GM19395 (cell line): Measurements from ENCODE around the gene SPTLC1.
A peak's percentile ranks its signal among the peaks of the same experiment; 100 is the strongest.
"Not testable (repeated sequence)": the region's sequence is repeated elsewhere in the genome, so short reads cannot be mapped to it uniquely, and the experiment has no call there.

Experiments
- ATAC-seq: cut with Tn5 transposase; IDR thresholded peaks from one replicate; pipeline ENCODE4 v1.9.1; 2021; ENCODE audit warnings: mild to moderate bottlenecking, moderate library complexity; ENCODE audit not compliant: unreplicated experiment

The SPTLC1 gene, protein sequence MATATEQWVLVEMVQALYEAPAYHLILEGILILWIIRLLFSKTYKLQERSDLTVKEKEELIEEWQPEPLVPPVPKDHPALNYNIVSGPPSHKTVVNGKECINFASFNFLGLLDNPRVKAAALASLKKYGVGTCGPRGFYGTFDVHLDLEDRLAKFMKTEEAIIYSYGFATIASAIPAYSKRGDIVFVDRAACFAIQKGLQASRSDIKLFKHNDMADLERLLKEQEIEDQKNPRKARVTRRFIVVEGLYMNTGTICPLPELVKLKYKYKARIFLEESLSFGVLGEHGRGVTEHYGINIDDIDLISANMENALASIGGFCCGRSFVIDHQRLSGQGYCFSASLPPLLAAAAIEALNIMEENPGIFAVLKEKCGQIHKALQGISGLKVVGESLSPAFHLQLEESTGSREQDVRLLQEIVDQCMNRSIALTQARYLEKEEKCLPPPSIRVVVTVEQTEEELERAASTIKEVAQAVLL

DNA sequence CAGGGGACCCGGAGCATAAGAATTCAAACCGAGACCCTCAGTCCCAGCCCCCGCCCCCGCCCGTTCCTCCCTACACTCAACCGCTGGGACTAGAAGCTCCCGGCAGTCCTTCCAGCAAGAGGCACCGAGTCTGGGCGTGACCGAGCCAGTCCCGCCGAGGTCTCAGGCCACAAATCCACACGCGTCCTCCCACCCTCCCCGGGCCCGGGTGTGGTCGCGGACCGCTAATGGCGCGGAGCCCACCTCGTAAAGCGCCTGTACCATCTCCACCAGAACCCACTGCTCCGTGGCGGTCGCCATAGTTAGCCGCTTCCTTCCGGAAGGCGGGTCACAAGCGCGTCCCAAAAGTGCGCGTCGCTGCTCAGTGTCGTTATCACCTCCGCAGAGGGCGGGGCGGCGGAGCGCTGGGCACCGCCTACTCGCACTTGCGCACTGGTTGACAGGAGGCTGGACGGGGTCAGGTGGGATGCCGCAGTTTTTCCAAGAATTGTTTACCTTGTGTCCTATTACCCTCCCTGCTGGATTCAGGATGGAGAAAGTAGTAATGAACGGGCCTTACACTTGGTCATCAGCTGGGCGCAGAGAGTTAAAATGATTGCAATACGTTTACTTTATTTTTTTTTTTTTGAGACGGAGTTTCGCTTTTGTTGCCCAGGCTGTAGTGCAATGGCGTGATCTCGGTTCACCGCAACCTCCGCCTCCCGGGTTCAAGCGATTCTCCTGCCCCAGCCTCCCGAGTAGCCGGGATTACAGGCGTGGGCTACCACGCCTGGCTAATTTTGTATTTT is at the start of gene SPTLC1:
SPTLC1 (minus strand) TSS at position 343 of the 788 bp plus-strand sequence; CDS start at position 300, 43 bp downstream.
- peak; percentile 98 for ATAC-seq

DNA sequence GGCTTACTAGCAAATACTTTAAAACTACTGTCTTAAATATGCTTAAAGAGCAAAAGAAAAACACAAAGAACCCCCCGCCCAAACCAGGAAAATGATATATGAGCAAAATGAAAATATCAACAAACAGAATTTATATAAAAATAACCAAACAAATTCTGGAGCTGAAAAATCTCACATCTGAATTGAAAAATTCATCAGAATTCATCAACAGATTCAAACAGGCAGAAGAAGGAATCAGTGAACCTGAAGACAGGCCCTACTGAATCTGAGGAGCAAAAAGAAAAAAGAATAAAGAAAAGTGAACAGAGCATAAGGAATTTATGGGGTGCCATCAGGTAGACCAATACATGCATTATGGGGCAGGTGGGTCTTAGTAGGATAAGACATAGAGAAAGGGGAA is 49.8 kb upstream of the SPTLC1 start:
- no peak for ATAC-seq

DNA sequence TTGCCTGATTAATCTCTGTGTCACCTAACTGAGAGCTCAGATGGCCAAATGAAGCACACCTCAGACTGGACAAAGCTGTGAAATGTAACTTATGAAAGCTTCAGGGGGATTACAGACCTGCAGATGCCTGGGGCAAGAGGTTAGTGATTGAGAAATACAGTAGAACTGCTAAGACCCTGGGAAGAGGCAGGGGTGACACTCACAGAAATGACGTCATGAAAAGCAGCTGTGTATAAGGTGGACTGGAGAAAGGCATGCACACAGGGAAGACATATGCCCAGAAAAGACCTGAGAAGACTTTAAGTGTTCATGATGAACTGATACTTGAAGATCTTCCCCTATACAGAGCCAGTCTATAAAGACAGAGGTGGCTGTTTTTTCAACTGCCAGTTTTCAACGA is 49.3 kb upstream of the SPTLC1 start:
- no peak for ATAC-seq

DNA sequence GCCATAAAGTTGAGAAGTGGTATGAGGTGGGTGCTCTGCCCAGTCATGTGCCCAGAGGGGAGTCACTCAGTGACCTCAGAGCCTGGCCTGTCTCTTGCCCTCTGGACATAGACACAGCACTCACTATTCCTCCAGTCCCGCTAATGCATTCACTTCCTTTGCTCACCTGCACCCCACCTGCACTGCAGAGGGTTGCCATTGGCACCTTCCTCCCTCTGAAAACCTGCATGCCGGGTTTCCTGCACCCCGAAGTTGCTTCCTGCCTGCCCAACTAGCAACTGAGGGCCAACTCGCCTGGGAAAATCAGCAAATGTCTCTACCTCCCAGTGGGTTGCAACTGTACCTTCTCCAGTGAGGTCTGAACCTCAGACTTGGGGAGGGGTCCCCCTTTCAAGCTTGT is 48.1 kb upstream of the SPTLC1 start:
- ATAC-seq, result no peak

DNA sequence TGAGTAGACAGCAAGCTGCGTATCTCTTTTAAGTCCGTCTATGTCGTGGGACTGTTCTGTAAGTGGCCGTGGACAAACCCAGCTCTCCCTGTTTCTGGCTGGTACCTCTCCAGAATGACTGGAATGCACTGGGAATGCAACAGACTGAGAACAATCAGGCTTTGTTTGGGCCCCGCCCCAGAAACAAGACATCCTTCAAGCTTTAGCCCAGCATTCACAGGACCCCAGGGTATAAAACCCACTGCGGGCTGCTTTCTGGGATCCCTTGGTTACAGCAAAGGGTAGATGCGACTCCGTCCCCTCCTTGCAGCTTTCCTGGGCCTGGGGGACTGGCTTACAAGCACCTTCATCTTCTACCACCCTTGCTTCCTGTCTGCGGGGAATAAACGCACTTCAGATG is 45.6 kb upstream of the SPTLC1 start:
- ATAC-seq, result no peak

DNA sequence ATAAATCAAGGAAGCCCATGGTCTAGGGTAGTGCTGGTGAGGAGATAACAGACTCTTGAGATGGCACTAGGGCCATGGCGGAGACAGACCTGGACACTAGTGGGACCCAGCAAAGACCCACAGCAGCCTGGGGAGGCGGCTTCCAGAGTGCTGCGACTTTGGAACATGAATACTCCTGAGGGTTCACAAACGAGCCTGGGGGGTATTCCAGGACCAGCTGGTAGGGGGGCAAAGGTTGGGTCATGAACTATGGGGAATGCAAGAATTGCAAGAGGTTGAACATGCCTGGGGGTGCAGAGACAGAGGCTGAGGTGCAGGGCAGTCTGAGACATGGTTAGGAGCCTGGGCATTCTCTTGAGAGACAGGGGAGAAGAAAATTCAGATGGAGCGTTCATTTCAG is 43.8 kb upstream of the SPTLC1 start:
- ATAC-seq, result no peak

DNA sequence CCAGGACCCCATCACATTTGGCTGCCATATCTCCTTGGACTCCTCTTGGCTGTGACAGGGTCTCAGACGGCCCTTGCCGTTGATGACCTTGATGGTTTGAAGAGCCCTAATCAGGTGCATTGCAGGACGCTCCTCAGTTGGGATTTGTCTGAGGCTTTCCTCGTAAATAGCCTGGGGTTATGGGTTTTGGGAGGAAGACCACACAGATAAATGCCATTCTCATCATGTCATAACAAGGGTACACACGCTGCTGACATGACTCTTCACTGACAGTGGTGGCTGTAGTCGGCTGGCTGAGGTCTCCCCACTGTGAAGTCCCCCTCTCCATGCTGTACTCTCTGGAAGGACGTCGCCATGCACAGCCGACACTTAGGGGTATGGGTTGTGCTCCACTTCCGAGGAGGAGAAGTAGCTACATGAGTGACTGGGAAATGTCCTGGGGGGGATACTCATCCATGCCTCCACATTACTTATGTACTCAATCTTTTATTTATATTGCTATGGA is 42.9 kb upstream of the SPTLC1 start:
- ATAC-seq, result no peak

DNA sequence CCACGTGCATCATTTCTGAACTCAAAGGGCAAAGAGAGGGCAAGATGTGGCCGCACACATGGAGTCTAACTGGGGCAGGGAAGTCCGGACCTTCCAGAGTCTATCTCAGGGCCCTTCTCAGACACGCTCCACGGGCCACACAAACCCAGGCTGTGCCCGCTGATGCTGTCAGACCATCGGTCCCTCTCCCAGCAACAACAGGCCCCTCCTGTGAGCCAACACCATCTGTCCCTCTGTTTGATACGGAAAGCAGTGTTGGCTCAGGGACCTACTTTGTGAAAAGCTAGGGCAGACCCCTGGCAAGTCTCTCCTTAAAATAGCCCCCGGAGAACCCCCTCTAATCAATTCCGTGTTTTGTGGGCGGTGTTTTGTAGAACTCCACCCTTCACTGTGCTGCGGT is 40.5 kb upstream of the SPTLC1 start:
- ATAC-seq, result not testable (repeated sequence)

DNA sequence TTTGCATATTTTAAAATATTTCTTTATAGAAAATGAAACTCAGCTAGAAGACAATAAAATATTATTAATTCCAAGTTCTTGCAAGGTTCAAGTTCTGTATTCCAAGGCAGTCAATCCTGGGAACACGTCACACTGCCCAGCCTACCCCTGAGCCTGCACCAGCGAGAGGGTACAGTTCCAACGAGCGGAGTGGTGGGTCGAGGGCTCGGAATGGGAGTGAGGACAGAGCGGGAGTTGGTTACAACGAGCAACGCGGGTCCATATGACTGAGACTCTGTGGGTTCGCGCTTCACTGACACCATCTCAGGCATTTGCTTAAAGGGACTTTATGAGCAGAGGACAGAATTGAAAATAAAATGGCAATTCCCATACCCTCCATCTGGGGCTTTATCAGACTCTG is 40.0 kb upstream of the SPTLC1 start:
- ATAC-seq, result no peak

DNA sequence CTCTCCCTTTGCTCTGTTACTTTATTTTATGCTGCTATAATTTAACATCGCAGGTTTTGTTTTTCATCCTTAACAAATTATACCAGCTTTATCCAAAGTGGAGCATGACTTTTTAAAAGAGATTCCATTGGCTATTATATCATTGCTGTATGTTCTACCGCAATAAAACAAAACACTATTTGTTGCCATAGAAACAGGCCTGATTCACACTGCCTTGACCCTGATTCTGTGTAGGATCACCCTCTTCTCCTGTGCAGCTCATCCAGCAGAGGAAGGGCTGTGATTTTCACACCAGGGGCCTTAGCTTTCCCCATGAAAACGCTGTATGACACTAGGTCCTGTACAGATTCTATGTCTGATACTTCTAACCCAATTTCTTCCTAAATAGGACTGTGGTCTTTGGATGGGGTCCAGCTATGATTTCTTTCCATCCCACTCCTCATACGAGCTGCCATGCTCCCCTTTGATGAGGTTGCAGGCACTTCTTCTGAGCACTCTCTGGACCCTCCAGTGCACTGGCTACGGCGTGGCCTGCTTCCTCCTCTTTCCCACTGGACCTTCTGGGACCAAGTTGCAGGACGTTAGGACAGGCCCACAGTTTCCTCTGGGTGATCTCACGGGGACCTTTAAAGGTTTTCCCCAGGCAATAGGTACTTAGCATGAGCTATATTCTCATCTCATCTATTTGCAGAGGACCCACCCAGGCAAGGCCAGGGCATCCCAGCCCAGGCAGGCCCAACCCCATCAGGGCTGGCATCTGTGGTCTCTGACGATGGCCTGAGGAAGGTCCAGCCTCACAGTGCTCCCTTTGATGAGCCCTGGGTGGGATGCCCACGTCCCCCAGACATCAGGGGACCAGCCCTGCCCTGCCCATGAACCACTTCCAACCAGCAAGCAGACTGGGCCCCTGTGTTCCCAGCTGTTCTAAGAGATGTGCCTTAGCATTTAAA is 38.5 kb upstream of the SPTLC1 start:
- ATAC-seq, result not testable (repeated sequence)

DNA sequence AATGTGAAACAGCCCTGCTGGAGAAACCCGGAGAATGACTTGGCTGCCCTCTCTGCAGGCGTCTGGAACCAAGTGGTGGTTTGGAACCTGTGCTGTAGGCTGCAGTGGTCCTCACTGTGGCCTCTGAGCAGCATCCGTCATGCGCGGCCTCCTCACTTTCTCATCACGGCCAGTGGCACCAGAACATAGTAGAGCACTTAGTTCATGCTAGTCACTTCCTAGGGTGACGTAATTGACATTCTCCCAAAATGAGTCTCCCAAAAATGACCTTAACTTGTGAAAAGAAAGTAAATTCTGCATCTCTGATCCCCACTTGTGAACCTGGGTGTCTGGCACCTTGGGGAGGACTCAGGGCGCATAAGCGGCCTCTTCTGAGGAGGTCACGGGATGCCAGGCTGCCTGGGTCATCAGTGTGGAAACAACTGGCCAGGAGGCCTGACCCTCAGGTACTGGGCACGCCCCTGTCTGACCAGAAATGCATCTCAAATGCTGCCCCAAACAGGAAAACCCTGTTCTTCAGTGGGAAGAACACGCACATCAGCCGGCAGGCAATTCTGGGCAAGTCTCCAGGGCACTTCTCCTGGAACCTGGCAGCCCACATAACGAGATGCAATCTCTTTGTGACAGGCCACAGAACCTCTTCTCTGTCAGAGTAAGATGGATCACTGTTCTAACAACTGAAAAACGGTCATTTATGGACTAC is 36.6 kb upstream of the SPTLC1 start:
- ATAC-seq, result no peak

DNA sequence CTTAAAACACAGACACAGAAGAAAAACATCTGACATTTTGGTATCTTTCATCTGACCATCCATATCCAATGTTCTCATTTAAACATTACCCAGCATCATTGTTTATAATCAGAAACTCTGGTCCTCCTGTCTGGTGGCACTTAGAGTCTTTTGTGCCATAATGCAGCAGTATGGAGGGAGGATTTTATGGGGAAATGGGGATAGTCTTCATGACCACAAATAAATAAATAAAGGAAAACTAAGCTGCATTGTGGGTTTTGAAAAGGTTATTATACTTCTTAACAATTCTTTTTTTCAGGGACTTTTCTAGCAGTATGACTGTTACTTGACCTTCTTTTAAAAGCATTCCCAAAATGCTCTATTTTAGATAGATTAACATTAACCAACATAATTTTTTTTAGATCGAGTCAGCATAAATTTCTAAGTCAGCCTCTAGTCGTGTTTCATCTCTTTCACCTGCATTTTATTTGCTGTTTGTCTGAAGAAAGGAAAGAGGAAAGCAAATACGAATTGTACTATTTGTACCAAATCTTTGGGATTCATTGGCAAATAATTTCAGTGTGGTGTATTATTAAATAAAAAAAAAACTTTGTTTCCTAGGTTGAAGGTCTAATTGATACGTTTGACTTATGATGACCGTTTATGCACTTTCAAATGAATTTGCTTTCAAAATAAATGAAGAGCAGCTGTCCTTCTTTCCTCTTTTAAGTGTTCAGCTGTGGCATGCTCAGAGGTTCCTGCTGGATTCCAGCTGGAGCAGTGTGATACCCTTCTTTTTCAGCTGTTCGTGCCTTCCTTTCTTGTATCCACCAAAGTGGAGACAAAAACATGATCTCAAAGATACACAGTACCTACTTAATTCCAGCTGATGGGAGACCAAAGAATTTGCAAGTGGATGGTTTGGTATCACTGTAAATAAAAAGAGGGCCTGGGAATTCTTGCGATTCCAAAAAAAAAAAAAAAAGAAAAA is 35.6 kb upstream of the SPTLC1 start:
- not testable (repeated sequence) for ATAC-seq

DNA sequence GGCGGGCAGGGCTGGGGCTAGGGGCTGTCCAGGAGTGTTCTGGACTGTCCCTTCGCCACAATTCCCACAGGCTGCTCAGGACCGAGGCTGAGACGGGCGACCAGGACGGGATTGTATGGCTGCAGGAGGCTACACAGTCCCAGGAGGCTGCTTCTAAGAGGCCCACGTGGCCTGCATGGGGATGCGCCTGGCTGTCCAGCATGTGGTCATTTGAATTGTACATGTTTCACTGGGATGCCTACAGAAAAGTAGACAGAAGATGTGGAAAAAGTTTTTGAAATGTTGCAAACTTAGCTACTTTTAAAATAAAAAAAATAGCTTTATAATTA is 32.6 kb upstream of the SPTLC1 start:
- ATAC-seq, result no peak

DNA sequence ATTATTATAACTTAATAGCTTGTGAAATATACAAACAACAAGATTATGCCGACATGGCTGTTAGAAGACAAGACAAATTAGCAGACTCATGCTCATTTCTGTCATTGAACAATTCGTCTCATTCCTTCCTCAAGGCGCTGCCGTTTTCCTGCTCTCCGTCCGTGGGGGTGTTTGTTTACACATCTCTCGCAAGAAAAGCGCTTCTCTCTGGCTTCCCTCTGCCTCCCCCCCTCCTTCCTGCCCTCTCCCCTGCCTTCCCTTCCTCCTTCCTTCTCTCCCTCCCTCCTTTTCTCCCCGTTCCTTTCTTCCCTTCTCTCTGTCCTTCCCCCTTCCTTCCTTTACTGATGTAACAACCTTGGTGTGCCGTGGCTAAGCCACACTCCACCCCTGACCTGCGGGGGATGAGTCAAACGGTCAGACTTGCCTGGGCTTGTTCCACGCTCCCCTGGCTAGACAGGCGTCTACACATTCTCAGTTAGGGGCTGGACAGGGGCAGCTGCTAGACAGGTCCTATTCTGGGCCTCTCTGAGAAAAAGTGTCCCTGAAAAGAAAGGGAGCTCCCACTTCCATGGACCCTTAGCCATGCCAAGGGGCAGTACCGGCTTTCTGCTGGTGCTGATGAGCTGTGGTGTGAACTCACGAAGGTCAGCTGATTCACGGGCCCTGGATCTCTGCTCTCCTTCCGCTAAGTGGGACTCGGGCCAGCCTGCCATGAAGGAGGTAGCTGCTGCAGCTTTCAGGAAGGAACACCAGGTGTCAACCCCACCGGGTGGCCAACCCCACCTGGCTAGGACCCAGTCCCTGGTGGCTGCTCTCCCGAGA is 32.0 kb upstream of the SPTLC1 start:
- ATAC-seq, result peak; percentile 70

DNA sequence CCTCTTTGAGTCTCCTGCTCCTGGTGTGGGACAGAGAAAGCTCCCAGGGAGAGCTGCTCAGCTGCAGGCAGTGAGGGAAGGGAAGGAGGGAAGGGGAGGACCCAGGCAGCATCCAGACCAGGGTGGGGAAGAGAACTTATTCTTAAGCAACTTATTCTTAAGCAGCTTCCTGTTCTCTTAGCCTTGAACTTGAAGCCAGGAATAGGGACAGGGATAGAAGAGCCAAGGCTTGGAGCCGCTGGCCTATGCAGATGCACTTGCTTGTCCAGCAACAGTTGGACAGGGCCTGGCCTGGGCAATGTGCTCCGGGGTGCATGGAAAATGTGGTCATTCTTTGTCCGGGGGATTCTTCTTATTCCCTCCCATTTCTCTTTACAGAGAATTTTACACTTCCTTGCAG is 31.4 kb upstream of the SPTLC1 start:
- ATAC-seq, result no peak

DNA sequence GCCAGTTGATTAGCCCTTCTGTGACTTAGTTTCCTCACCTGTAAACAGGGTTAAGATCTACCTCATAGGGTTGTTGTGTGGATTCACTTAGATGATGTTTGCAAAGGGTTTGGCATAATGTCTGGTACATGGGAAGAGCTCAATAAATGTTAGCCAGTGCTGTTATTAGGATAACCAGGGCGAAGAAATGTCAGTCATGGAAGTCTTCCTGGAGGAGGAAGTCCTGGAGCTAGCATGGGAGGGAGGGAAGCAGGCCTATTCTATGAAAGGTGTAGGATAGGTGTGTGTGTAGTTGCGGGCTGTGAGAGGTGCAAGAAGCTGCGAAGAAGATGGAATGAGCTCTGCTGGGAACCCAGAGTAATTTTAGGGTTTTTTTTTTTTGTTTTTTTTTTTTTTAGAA is 30.6 kb upstream of the SPTLC1 start:
- ATAC-seq, result not testable (repeated sequence)

DNA sequence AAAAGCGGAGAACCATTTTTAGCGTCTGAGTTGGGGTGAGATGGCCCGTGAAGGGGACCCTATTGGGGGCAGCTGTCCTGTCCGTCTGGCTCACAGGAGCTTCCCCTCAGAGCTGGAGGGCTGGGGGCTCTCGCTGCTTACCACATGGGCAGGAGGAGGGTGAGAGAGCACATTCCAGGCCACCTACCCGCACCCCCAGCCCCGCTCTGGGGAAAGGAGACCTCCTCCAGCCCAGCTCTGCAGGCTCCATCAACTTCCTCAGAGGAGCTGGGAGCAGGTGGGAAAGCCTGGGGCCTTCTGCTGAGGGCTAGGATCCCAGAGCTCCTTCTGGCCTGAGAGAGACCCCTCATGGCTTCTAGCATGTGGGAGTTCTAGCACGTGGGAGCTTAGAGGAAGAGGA is 27.1 kb upstream of the SPTLC1 start:
- ATAC-seq, result no peak
